ENCODE results near the gene ATP2B1.

GRCh38 chr12:89544681-89545184 lies 163.9 kb downstream of the ATP2B1 start:
- TF ChIP-seq POLR2A (IDR thresholded peaks at IDR 0.05) = no peak
- TF ChIP-seq CTCF (IDR thresholded peaks at IDR 0.05) = no peak
